AG10803 (cell line): Measurements from ENCODE around the gene EXOC4.
"Not testable (repeated sequence)": the region's sequence is repeated elsewhere in the genome, so short reads cannot be mapped to it uniquely, and the experiment has no call there.

Experiments used
- DNase-seq: peaks from one replicate; pipeline ENCODE4 v3.0.0; 2010; ENCODE audit warnings: low read depth
- H3K4me3 ChIP-seq: 2 replicates; pipeline ENCODE4 v1.5.1; 2011; ENCODE audit warnings: mild to moderate bottlenecking, low read length, control low read depth
- CTCF ChIP-seq: conservative IDR thresholded peaks from 2 replicates; pipeline ENCODE4 v1.5.1; 2011; ENCODE audit warnings: mild to moderate bottlenecking, low read length, control low read depth, inconsistent platforms

The EXOC4 gene

GRCh38 chr7:133985300-133985699 lies 732.4 kb downstream of the EXOC4 start:
- H3K4me3 ChIP-seq, result no peak overlapping the region
- DNase-seq, result no peak
- no peak for TF ChIP-seq CTCF

- DNase-seq, result no peak
- TF ChIP-seq CTCF, result no peak
- no peak overlapping the region for H3K4me3 ChIP-seq
Observed at GRCh38 chr7:133987582-133987981, 734.7 kb downstream of the EXOC4 start.

- no peak for TF ChIP-seq CTCF
- H3K4me3 ChIP-seq, result no peak overlapping the region
- DNase-seq, result no peak
Observed at GRCh38 chr7:133993547-133993946, 740.7 kb downstream of the EXOC4 start.

- not testable (repeated sequence) for DNase-seq, H3K4me3 ChIP-seq
Observed at GRCh38 chr7:133994100-133994499, 741.2 kb downstream of the EXOC4 start.

GRCh38 chr7:133997463-133997862 lies 744.6 kb downstream of the EXOC4 start:
- TF ChIP-seq CTCF, result no peak
- no peak for DNase-seq
- no peak overlapping the region for H3K4me3 ChIP-seq

- no peak for DNase-seq
Observed at GRCh38 chr7:133999178-133999577, 746.3 kb downstream of the EXOC4 start.

GRCh38 chr7:134004829-134005505 lies 752.1 kb downstream of the EXOC4 start:
- no peak for DNase-seq
- no peak for TF ChIP-seq CTCF
- no peak overlapping the region for H3K4me3 ChIP-seq

More at GRCh38 chr7:133999178-133999577, 746.3 kb downstream of the EXOC4 start:
- no peak overlapping the region for H3K4me3 ChIP-seq
- TF ChIP-seq CTCF, result no peak
